Stimulated activated CD4-positive, alpha-beta T cell treated with anti-CD3 and anti-CD28 coated beads, TNF-alpha, amount 100 ng/mL, for 24 hours (primary cell): ENCODE measurements around the gene ENOX1.

Experiments used
- DNase-seq, 3 experiments: peaks; one replicate each; pipeline ENCODE4 v3.0.0-alpha.2; 2020; ENCODE audit warnings: low read depth in 3 of 3

ENOX1 gene

DNA sequence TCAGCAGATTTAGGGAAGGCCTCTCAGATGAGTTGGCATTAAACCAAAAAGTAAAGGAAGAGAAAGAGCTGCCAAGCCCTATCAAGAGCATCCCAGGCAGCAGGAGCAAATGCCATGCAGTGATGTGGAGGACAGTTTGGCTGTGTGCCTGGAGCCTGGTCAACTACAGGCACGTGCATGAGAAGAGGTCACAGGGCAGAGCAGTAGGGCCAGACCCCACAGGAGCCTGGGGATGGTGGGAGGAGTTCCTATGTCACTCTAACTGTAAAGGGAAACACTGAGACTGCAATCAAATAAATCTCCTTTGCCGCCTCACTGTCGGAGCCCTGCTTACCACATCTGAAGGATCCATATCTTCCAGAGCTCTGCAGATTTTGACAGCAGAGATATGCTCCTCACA lies 240.5 kb downstream of the ENOX1 start:
- DNase-seq, result no peak

DNA sequence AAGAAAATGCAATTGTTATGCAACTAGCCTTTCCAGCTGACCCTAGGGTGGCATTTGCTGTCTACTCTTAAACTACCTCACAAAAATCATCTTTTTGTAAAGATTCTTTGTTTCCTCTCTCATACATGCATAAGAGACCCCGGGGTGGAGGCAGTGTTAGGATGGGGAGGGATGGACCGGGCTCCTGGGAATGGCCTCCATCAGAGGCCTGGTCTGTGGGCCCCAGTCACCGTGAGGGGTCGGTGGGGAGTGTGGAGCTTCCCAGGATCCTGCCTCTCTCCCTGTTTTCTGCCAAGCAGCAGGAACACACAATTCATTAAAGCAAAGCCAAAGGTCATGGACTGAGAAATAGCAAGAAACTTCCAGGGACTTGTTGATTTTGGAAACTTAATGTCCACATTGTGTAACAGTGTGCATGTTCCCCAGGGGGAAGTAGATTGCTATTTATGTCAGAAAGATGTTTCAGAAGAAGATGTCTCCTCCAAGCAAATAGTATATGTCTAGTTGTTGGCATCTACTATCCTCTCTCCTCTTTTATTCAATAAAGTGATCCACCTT lies 241.4 kb downstream of the ENOX1 start:
- DNase-seq, result no peak

DNA sequence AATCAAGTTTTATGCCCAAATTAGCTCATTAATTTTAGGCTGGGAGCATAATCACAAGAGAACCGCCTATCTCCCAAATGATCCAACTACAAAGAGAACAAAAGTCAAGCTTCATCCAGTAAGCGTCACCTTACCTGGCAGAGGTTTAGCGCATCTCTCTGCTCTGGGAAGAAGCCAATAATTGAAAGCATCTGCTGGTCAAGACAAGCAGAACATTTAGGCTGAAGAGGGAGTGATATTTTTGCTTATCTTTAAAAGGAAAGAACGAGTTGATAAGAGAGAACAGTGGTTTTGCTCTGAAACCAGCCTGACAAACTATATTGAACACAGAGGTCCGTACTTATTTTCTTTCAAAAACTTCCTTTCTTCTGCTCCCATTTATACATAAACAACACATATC lies 242.1 kb downstream of the ENOX1 start:
- DNase-seq, result no peak

DNA sequence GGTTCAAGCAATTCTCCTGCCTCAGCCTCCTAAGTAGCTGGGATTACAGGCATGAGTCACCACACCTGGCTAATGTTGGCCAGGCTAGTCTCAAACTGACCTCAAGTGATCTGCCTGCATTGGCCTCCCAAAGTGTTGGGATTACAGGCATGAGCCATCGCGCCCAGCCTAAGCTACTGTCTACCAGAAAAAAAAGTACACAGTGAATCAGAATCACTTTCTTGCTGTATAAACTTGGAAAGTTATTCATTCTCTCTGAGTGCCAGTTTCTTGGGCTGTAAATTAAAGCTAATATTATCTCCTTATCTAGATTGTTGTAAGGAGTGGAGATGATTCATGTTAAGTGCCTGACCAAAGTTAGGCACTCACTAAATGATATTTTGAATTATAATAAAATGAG lies 242.8 kb downstream of the ENOX1 start:
- DNase-seq, result no peak

DNA sequence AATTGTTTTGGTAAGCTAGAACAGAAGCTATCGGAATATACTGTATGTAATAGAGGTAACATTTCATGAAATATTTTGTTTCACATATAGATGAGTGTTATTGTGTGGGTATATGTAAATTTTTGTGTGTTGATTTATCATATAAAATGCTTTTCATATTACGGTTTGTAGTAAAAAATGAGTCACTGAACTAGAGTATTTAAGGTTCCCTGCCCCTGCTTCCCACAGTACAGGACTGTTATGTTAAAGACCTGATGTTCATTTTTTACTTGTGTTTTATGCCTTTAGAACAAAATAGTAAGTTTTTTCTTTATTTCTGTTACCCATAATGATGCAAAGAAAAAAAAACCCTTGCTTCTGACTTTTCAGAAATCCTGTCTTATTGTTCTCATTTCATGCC lies 243.4 kb downstream of the ENOX1 start:
- DNase-seq, result no peak

DNA sequence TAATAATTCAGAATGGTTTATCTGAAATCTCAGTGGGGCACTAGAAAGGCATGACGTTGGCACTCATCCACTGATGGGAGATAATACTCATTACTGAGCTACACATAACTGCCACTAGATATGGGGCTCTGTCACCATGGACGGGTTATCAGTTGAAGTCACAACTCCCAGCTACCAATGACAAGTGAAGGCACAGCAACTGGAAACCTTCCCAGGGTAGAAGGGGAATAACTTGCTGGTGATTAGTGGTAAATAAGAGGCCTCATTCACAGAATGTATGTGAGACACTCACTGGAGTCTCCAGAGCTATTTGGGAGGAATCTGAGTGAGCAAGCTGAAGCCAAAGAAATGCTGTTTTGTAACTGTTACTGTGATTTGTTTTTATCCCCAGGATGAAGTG lies 249.6 kb downstream of the ENOX1 start:
- DNase-seq, result no peak

DNA sequence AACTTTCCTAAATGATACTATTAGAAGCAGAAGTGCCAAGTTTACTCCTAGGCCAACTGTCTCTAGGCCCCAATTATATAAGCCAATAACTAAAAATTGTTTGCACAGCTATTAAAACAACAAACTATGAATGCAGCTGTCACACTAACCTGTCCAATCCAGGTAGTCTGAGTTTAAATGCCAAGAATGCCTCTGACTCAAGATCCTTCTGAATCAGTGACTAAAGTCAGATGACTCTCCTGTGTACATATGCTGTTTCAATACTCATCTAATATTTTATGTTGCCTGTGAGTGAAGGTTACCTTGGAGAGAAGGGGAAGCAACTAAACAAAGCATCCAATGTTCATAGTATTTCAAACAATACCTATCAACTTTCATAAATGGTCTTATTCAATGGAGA lies 257.0 kb downstream of the ENOX1 start:
- DNase-seq, result no peak

DNA sequence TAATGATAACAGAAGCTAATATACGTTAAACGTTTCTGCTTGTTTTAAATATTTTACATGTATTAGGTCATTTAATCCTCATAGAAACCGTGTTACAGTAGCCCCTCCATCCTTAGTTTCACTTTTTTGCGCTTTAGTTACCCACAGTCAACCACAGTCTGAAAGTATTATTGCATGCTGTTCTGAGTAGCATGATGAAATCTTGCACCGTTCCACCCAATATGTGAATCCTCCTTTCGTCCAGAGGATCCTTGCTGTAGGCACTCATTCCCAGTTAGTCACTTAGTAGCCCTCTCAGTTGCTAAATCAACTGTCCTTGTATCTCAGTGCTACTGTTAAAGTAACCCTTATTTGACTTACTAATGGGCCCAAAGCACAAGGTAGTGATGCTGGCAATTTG lies 257.8 kb downstream of the ENOX1 start:
- DNase-seq, result no peak

DNA sequence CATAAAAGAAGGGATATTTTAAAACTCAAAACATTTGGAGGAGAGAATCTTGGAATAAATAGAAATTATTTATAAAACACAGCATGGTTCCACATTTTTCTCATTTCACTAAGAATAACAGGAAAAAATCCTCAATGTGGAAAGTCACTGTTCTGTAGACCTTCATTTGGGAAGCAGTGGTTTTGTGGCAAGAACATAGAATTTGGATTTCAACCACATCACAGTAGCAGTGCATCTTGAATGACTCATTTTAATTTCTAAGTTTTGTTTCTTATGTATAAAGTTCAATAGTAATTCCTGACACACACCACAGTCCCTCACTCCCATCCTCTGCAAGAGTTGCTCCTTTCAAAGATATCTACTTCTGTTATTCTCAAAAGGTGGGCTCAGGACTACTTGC lies 264.0 kb downstream of the ENOX1 start:
- DNase-seq, result no peak

DNA sequence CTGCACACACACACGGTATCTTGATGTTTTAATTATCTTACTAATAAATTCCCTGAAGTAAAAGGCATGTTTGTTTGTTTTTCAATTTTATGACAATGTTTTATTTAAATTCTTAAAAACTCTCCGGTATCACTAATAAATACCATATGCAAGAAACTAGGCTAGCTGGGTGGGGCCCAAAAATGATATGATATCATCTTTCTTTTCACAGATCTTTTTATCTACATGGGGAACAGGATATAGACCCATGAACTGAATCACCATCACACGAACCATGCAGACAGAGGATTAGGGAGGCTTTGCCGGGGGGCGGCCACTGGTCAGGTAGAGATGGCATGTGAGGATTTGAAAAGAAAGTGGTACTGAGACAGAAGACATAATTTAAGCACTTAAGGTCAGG lies 266.4 kb downstream of the ENOX1 start:
- no peak for DNase-seq

DNA sequence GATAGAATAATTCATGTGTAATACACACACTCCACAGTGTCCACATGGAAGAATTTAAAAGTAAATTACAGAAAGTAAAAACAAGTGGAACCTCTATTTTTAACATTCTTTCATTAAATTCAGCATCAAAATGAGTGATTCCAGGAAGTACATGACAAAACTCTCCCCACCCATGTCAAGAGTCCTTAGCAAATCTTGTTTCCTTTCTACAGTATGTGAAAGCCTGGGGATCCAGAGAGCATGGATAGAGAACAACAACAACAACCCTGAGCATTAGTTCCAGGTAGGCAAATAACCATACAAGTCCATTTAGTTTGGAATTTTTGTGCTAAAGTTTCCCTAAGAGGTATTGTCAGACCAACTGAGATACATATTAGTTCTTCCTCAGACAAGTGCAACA lies 267.9 kb downstream of the ENOX1 start:
- no peak for DNase-seq

DNA sequence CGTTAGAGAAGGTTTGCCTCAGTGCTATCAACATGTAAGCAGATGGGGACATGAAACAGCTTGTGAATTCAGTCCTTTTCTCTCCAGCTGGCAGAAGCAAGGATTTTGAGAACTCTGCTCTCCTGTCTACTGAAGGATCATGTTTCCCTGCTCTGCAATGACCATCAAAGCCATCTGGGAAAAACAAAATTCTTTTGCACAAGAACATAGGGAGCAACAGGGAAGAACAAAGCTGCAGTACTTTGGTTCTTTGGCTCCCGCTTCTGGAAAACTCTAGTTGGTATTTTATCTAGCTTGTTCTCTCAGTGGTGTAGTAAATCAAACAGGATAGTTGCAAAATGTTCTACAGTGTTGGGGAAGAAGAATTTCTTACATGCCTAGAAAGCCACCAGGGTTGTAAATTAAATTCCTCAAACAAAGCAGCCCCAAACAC lies 270.4 kb downstream of the ENOX1 start:
- no peak for DNase-seq

DNA sequence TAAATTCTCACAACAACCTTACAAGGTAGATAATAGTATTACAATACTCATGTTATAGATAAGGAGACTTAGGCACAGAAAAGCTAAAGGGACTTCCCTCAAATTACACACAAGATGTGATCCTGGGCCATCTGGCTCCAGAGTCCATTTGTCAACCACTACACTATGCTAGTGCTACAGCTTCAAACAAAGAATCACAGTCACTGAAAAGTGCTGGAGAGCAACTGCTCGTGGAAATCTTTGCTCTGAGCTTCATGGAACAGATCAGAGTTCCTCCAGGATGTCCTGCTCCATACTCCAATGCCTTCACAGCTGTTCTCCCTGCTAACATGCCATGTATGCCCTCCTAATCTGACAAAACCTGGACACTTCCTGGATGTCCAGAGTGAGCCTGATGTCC lies 271.2 kb downstream of the ENOX1 start:
- no peak for DNase-seq

DNA sequence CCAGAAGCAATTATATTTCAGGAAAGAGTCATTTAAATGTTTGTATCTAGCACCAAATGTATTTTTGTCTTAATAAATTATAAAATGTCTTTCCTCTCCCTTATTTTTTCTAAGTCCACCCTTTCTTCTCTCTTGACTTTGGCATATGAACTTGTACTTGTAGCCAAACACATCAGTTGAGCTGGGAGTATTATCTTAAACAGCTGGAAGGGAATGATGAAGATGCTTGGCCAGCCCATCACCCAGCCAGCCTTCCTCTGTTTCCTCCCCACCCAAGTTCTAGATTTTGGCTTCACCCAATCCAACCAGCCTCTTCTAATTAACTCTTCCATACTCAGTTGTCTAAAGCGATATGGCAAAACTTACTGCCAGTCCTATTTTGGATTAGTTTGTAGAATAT lies 272.5 kb downstream of the ENOX1 start:
- DNase-seq, result no peak

DNA sequence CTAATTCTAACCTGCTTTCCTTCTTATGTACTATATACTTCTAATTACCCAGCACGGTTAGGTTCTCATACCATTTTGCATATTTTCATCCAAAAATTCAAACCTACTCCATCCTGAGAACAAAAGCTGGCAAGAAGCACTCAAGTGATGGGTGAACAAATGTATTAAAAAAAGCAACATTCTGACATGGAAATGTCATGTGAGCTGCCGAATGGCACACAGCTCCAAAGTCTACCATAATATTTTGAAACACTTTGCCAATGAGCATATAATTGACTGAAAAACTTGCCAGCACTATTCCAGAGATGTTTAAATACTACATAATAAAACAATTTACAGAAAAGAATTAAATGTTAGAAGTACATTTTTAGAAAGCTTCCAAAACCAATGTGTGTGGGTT lies 274.6 kb downstream of the ENOX1 start:
- DNase-seq, result no peak

DNA sequence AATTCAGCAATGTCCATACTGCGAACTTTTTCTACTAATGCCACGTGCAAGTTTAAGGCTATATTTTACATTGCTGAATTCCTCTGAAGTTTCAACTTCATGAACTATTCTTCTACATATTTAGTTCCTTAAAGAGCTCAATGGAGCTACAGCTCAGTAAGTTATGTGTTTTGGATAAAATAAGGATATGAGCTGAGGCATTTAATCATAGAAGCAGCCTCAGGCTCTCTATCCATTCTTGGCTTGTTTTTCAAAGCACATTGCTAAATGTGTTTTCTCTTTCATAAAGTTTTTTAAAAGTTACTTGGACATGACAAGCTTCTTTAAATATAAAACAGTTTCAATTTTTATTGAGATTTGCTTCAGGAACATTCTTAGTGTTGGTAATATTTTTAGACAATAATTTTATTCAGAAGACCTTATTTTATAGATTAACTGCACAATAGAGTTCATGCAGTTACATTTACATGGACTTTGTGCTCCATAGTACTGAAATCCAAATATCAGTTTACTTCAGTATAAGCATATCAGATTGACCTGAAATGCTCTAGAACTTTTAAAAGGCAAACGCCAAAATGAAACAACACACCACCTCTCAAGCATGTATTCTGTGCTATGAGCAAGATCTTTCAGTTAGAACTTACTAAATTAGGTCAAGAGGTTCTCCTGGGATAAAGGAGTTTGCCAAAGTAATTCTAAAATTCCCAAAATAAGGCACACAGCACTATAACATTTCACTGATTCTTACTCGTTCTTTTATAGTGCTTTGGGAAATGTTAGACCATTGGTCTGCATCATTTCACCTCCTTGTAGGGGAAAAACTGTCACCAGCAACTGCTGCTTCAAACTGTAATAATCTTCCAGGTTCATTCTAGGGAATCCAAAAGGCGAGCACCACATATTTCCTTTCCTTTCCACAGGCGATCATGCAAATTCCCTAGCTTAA lies 275.5 kb downstream of the ENOX1 start:
- DNase-seq, result no peak

DNA sequence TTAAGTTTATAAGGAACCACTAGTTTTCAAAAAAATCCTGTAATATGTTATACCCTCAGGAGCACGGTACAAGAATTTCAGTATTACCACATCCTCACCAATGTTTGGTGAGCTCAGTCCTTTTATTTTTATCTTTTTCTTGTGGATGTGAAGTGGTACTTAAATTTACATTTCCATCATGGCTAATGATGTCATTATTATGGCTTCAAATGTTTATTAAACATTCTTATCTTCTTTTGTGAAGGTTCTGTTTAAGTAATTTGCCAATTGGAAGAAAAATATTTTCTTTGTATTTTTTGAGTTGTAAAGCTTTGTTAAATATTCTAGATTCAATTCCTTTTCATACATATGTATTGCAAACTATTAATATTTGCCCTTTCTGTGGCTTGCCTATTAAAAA lies 291.0 kb downstream of the ENOX1 start:
- DNase-seq, result no peak

DNA sequence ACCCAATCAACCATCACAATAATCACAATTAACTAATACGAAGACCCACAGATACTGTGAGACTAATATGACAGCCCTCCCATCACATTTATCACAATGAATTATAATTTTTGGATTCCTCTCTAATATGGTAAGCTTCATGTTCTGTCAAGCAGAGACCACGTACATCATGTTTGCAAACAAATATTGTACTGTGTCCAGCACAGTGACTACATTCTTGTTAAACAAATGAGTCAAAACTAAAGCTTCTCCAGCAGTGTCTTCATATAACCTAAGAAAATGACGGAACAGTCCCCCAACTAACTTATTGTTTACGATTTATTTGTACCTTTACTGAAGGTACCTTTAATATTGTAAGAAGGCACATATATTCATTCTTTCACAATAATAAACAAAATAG lies 292.6 kb downstream of the ENOX1 start:
- no peak for DNase-seq

DNA sequence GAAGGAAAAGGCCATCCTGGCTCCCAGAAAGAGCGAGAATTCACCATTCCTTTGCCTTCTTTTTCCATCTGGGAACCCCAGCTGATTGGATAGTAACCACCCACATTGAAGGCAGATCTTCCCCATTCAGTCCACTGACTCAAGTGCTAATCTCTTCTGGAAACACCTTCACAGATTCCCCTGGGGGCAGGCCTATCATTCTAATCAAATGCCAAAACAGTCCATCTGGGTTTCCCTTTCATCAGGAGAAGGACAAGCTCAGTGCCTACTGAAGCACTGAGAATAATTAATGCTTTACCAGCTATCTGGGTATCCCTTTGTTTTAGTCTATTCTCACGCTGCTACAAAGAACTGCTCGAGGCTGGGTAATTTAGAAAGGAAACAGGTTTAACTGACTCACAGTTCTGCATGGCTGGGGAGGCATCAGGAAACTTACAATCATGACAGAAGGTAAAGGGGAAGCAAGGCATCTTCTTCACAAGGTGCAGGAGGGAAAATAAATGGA lies 293.2 kb downstream of the ENOX1 start:
- no peak for DNase-seq

DNA sequence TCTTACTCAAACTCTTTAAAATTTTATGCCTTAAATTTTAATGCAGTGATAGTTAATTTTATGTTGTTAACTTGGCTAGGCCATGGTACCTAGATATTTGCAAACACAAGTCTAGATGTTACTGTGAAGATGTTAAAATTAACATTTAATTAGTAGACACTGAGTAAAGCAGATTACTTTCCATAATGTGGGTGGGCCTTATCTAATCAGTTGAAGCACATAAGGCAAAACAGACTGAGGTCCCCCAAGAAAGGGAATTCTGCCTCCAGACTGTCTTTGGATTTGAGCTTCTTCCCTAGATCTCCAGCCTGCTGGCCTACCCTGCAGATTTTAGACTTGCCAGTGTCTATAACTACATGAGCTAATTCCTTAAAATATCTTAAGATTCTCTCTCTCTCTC lies 294.0 kb downstream of the ENOX1 start:
- DNase-seq, result no peak

DNA sequence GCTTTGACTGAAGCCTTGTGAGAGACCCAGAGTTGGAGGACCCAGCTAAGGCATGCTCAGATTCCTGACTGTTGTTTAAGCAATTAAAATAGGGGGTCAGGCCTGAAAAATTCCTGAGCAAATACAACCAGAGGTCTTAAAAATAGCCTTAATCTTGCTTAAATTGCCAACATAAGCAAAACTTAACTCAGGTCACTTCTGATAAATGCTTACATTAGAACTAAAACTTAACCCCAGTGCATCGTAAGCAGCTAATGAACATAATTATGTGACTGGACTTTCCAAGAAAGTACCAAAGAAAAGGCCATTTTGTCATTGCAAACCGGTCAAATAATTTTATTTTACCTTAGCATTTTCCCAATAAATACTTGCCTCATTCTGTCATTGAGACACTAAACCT lies 294.5 kb downstream of the ENOX1 start:
- no peak for DNase-seq

DNA sequence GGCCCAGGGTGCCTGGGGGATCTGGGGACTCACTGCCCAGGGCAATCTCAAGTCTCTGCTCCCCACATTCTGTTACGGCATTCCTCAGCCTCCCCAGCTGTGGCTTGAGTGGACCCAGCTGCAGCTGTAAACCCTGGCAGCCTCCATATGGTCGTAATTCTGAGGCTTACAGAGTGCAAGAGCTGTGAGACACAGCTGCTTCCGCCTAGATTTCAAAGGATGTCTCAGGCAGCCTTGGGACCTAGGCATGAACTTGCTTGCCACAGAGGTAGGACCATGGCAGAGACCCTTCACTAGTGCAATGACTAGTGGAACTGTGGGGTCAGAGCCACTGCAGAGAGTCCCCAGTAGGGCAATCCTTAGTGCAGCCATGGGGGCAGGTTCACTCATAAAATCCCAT lies 297.5 kb downstream of the ENOX1 start:
- DNase-seq, result no peak

DNA sequence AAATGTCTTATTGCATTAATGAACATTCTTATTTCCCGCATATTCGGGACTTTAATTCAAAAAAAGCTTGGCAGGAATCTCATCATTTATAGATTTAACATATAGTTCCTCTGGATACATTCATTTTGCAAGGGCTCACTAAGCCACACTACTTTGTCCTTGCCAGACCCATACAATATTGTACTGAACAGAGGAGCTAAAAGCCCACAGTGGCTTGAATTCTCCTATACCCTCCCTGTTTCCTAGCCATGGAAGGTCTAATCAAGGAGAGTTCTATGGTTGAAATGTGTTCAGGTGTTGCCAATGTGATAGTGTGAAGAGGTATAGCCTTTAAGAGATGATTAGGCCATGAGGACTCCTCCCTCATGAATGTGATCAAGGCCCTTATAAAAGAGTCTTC lies 298.9 kb downstream of the ENOX1 start:
- no peak for DNase-seq
